ENCODE data around the gene SYMPK. TPM values are rescaled to one million over a fixed set of nuclear protein-coding genes. Genes with fewer than 3 reads are reported as not detected.

The SYMPK gene
- total RNA-seq, 1 donor from 2014 or later, result 114 TPM

DNA sequence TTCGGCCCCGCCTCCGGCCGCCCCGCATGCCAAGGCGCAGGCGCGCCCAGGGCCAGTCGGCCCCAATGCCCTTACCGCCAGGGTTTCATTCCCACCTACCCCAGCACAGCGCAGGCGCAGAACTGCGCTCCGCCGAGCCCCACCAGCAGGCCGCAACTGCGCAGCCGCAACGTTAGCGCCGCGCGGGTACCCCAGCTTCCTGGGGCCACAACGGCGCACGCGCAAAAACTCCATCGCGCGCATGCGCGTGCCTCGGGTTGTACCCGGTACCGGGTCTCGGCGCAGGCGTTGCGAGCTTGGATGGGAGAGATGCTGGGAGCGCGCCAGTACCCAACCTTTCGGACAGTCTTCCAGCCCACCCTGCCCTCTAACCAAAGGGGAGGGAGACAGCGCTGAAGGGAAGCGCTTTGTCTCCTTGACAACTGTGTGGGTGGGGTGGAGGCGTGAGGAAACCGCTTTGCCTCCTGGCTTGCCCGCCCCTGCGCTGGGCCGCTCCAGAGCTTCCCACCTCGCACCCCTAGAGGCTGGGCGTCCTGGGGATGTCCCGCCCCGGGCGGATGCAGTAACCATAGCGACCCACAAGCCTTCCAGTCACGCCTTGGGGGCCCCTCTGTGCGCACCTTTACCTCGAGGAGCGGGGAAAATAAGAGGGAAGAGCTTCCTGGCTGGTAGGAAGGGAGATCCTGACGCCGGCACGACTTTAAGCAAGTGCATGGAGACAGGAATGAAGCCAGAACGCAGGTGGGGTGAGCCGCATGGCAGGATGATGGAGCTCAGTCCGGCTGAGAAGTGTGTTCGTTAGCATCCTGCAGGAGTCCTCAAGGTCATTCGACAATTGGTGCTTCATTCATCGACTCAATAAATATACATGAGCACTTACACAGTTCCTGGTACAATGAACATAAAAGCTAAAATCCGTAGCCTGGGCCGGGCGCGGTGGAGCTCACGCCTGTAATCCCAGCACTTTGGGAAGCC is 40.0 kb upstream of the SYMPK start:
- Mint-ChIP-seq H3K27ac (peak overlapping the region; percentile 76), H3K4me3 (ENCODE audit: low read depth) (peak overlapping the region; percentile 88), H3K36me3 (ENCODE audit: insufficient read depth) (peaks cover 15% of the 10 kb centered on the region), H3K9me3 (ENCODE audit: low read depth) (no peaks in the 10 kb centered on the region), H3K4me1 (ENCODE audit: low read depth) (peaks cover 2% of the 10 kb centered on the region), H3K27me3 (peaks cover 9% of the 10 kb centered on the region)
- DNase-seq (ENCODE audit: low spot score, unreplicated experiment), result peak; percentile 99
- TF ChIP-seq, protein P1, sequence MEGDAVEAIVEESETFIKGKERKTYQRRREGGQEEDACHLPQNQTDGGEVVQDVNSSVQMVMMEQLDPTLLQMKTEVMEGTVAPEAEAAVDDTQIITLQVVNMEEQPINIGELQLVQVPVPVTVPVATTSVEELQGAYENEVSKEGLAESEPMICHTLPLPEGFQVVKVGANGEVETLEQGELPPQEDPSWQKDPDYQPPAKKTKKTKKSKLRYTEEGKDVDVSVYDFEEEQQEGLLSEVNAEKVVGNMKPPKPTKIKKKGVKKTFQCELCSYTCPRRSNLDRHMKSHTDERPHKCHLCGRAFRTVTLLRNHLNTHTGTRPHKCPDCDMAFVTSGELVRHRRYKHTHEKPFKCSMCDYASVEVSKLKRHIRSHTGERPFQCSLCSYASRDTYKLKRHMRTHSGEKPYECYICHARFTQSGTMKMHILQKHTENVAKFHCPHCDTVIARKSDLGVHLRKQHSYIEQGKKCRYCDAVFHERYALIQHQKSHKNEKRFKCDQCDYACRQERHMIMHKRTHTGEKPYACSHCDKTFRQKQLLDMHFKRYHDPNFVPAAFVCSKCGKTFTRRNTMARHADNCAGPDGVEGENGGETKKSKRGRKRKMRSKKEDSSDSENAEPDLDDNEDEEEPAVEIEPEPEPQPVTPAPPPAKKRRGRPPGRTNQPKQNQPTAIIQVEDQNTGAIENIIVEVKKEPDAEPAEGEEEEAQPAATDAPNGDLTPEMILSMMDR (IDR thresholded peaks at IDR 0.05; ENCODE audit: unreplicated experiment), result peak; percentile 11

DNA sequence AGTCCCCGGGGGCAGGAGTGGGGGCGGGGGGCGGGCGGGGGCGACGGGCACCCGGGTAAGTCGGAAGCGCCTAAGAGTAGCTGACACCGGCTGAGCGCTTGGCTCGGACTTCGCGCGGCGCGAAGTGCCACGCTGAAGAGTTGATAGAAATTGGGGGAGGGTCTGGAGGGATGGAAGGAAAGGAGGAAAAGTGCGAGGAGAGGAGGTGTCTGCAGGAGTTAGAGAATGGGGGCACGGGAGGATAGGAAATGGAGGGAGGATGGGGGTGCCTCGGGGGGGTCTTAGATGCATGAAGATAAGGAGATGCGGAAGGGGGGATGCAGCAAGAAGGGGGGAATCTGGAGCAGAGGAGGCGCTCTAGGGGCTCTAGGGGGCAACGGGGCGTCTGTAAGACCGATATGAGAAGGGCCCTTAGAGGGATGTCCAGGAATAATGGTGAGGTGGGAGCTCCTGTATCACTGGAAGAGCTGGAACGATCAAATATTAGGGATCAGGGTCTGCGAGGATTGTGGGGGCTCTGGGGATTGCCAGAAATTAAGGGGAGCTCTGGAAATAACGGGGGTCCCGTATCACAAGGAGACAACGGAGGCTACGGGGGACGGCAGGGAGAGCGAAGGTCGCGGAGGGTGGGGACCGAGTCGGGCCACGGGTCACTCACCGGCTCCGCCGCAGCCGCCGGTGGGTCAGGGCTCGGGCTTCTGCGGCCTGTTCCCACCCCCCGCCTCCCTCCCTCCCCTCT is 39.1 kb upstream of the SYMPK start, which contains the start of gene MYPOP:
MYPOP (minus strand) TSS at position 702 of the 739 bp plus-strand sequence. CDS start 840 bp downstream, outside the sequence.
- Mint-ChIP-seq H3K27me3 (peaks cover 9% of the 10 kb centered on the region), H3K4me3 (ENCODE audit: low read depth) (peak within 1 kb of the TSS; percentile 88)
- no peak for DNase-seq (ENCODE audit: low spot score, unreplicated experiment)

DNA sequence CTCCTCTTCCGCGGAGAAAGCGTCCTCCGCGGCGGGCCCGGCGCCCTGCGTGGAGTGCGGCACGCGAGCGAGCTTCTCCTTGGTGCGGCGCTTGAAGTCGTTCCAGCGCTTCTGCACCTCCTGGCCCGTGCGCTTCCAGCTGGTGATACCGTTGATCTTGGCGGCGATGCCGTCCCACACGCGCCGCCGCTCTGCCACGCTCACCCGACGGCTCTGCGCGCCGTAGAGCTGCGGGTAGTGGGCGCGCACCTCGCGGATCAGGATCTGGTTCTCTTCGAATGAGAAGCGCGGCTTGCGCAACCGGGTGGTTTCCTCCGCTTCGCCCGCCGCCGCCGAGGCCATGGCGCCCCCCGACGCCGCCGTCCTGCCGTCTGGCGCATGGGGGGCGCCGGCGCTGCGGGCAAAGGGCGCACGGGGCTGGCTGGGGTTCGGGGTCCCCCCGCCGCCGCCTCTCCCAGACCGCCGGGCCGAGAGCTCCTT is 38.5 kb upstream of the SYMPK start:
- H3K4me3 Mint-ChIP-seq (ENCODE audit: low read depth), result peak overlapping the region; percentile 64
- no peaks in the 10 kb centered on the region for H3K9me3 Mint-ChIP-seq (ENCODE audit: low read depth)
- no peak for DNase-seq (ENCODE audit: low spot score, unreplicated experiment)
- H3K36me3 Mint-ChIP-seq (ENCODE audit: insufficient read depth), result peaks cover 15% of the 10 kb centered on the region
- peaks cover 2% of the 10 kb centered on the region for H3K4me1 Mint-ChIP-seq (ENCODE audit: low read depth)
- H3K27ac Mint-ChIP-seq, result no peak overlapping the region
- TF ChIP-seq, protein P1 (IDR thresholded peaks at IDR 0.05; ENCODE audit: unreplicated experiment), result no peak
- peaks cover 9% of the 10 kb centered on the region for H3K27me3 Mint-ChIP-seq

More for the DNA sequence above, 39.1 kb upstream of the SYMPK start, which contains the start of gene MYPOP:
- TF ChIP-seq, protein P1 (IDR thresholded peaks at IDR 0.05; ENCODE audit: unreplicated experiment), result no peak
- Mint-ChIP-seq H3K9me3 (ENCODE audit: low read depth) (no peaks in the 10 kb centered on the region), H3K27ac (peak within 1 kb of the TSS; percentile 76), H3K36me3 (ENCODE audit: insufficient read depth) (peaks cover 15% of the 10 kb centered on the region), H3K4me1 (ENCODE audit: low read depth) (peaks cover 2% of the 10 kb centered on the region)

DNA sequence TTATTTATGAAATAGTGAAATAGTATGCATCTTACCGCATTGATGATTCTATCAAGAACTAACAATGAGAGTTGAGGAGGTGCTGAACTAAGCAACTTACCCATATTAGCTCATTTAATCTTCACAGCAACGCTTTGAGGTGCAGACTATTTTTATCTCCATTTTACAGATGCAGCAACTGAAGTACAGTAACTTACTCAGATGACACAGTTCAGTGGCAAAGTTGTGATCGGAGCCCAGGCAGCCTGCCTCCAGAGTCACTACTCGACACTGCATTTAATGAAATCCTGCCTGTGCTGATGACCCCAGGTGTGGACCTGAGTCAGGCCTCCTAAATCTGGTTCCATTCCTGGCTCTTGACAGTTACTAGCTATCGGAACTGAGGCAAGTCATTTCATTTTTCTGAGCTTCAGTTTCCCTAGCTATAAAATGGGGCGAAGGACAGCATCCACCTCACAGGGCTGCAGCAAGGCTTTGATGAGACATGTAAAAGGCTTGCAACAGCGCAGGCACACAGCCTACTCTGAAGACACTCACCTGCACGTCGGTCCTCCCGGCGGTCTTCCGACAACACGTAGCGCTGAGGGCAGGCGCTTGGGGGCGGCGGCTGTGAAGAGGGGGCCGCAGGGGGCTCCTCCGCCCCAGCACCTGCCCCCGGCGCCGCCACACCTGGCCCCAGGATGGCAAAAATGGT is 37.9 kb upstream of the SYMPK start:
- TF ChIP-seq, protein P1 (IDR thresholded peaks at IDR 0.05; ENCODE audit: unreplicated experiment), result no peak
- peak overlapping the region; percentile 53 for H3K4me3 Mint-ChIP-seq (ENCODE audit: low read depth)
- H3K9me3 Mint-ChIP-seq (ENCODE audit: low read depth), result no peaks in the 10 kb centered on the region
- peaks cover 2% of the 10 kb centered on the region for H3K4me1 Mint-ChIP-seq (ENCODE audit: low read depth)
- no peak for DNase-seq (ENCODE audit: low spot score, unreplicated experiment)
- H3K36me3 Mint-ChIP-seq (ENCODE audit: insufficient read depth), result peaks cover 15% of the 10 kb centered on the region
- H3K27me3 Mint-ChIP-seq, result peaks cover 9% of the 10 kb centered on the region
- H3K27ac Mint-ChIP-seq, result no peak overlapping the region

Measured in progenitor cell of endocrine pancreas (in vitro differentiated cells).